ENCODE data around the gene SLC9A1.

SLC9A1 gene

GRCh38 chr1:27101696-27102095 is 53.2 kb downstream of the SLC9A1 start:
- no peak for FAIRE-seq

- no peak for FAIRE-seq
Measured at GRCh38 chr1:27101054-27101491, 53.9 kb downstream of the SLC9A1 start.

DNA sequence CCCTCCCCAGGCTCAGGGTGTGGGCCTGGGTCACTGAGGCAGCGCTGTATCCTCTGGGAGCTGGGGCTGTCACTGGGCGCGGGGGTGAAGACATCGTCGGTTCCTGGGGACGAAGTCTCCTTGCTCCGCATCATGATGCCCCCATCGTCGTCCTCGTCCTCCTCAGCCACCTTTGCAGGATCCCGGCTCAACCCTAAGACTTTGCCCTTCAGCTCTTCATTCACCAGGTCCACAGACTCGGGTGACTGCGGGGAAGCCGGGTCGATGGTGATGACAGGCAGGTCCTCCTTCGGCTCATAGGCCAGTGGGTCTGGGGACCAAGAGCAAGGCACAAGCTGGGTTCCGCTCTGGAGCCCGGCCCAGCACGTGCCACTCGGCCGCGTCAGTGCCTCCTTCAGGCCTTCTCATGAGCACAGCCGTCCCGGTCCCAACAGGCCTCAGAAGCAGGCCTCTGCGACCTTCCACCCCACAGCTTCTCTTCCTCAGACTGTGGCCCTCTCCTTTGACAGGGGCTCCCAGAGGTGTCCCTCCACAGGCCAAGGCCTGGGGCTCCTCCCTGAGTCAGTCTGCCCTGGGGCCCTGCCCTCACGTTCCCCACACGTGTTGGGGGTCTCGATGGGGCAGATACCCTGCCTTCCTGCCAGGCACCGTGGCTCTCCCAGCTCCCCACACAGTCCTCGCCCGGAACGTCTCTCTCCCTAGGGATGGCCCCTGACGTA is 54.4 kb downstream of the SLC9A1 start:
- FAIRE-seq = no peak

DNA sequence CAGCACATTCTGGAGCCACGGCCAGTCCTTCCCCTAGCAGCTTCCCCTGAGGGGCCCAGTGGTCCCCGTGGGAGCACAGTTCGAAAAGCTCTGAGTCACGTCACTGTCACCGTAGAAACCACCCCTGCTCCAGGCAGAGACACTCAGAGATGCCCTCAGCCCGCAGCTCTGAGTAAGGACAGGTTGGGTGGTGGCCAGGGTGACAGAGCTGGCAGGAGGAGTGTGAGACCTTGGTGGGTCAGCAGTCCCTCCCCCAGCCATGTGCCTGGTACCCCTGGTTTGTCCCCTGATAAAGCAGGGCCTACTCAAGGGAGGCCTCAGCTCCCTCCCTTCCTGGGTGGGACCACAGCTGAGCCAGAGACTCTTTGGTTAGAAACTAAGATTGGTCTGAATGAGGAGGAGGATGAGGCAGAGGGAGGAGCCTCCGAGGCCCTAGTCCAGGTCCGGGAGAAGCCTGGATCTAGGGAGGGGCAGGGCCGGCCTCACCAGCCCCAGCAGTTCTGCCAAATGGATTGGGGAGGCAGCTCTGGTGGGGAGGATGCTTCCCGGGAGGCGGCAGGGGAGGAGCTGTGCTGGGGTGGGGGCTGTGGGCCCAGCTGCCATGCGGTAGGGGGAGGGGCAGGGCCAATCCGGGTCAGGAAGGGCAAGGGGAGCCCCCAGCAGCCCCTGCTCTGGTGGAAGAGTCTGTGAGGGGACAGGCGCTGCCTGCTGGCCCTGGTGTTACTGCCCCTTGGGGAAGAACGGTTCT is 55.2 kb downstream of the SLC9A1 start:
- no peak for FAIRE-seq

GRCh38 chr1:27099135-27099586 is 55.8 kb downstream of the SLC9A1 start:
- FAIRE-seq = no peak

GRCh38 chr1:27098431-27099134 is 56.3 kb downstream of the SLC9A1 start:
- FAIRE-seq = no peak

DNA sequence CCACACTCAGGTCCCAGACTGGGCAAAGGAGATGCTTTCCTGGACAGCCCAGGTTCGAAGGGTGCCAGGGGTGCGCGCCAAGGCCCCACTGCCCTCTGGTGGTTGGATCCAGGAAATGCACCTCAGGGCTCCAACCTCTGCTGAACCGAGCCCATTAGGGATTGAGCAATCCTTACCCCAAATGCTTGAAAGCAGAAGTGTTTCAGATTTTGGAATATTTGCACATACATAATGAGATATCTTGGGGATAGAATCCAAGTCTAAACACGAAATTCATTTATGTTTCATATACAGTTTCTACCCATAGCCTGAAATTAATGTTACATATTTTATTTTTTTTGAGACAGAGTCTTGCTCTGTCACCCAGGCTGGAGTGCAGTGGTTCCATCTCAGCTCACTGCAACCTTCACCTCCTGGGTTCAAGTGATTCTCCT is 57.4 kb downstream of the SLC9A1 start:
- peak; percentile 60 for FAIRE-seq

DNA sequence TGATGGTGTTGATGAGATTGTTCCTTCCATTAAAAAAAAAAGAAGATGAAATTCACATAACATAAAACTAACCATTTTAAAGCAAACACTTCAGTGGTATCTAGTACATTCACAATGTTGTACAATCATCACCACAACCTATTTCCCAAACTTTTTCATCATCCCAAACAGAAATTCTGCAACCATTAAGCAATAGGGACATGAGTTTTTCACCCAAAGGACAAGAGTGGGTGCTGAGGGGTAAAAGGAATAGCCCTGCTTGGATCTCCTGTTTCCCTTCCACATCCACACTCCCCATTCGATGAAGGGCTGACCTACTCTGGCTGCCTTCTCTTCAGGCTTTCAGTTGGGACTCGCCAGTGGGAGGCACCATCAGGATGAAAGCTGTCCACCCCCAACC is 59.3 kb downstream of the SLC9A1 start:
- no peak for FAIRE-seq

GRCh38 chr1:27092888-27093287 is 62.0 kb downstream of the SLC9A1 start:
- FAIRE-seq = no peak

- no peak for FAIRE-seq
Measured at GRCh38 chr1:27090911-27091310, 64.0 kb downstream of the SLC9A1 start.

DNA sequence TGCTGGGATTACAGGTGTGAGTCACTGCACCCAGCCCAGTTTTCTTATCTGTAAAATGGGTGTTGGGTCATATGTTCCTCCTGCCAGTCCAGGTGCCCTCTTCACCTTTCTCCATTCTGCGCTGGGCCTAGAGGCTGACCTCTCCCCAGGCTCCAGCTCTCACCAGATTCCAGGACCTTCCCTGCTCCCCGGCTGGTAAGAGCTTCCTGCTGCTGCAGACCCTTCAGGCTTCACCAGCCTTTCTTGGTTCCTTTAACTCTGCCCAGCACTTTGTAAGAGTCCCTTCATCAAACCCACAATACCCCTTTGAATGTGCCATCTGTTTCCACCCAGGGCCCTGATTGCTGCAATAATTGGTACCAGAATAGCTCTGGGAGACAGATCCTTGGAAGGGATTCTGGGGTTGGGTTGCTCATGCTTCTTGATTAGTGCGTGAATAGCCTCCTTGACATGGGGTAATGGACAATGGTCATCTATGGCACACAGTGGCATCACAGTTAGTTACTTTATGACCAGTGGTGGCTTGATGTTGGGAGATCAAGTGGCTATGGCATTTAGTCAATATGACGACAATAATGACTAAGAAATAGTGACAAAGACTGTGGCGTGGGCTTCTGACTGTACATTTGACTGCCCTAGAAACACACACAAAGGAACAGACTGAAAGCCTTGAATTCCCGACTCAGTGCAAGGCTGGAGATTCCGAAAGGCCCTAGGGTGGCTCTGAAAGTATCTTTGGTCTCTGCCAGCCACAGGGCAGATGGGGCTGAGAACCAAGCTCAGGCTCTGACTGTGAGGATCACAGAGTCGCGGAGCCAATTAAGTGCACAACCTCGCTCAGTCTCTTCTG is 67.3 kb downstream of the SLC9A1 start:
- FAIRE-seq = no peak

DNA sequence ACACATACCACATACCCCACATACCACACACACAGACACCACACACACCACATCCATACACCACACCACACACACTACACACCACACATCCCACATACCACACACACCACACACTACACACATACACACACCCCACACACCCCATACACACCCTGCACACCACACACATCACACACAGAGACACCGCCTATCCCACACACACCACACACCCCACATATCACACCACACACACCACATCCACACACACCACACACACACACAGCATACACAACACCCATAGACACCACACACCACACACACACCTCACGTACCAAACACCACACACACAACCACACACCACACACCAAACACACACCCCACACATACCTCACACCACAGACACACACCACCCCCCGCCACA is 68.3 kb downstream of the SLC9A1 start:
- FAIRE-seq = no peak

DNA sequence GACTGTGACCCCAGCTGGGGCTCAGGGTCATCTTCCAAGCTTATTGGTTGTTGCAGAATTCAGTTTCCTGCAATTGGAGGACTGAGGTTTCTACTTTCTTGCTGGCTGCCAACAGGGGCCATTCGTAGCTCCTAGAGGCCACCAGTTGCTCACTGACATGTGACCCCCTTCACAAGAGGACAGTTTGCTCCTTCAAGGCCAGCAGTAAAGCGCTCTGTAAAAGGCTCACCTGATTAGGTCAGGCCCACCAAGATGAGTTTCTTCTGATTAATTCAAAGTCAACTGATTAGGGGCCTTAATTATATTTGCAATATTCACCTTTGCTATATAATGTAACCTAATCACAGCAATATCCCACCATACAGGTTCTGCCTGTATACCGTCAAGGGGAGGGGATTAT is 68.9 kb downstream of the SLC9A1 start:
- no peak for FAIRE-seq

- FAIRE-seq = no peak
Measured at GRCh38 chr1:27084107-27084506, 70.8 kb downstream of the SLC9A1 start.

DNA sequence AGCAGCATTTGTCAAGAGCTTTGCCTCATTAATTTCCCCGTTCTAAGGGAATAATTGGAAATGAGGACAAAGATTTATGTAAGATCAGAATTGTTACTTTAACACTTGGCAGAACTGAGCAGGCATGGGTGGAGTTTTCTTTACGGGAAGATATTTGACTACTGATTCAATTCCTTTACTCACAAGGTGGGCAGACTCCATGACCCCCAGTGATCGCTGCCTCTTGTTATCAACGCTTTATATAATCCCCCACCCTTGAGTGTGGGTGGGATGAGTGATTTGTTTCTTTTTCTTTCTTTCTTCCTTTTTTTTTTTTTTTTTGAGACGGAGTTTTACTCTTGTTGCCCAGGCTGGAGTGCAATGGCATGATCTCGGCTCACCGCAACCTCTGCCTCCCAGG is 77.0 kb downstream of the SLC9A1 start:
- FAIRE-seq = no peak

DNA sequence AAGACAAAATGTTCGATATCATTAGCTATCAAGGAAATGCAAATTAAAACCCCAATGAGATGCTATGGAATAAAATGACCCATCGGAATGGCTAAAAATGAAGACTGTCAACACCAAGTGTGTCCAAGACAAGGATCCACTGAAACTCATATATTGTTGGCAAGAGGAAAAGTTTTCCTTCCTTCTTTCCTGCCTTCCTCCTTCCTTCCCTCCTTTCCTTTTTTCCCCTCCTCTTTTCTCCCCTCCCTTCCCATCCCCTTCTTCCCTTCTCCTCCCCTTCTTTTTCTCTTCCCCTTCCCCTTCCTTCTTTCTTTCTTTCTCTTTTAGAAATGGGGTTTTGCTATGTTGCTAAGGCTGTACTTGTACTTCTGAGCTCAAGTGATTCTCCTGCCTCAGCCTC is 78.1 kb downstream of the SLC9A1 start:
- FAIRE-seq = no peak

GRCh38 chr1:27074175-27074780 is 80.6 kb downstream of the SLC9A1 start:
- FAIRE-seq = no peak

DNA sequence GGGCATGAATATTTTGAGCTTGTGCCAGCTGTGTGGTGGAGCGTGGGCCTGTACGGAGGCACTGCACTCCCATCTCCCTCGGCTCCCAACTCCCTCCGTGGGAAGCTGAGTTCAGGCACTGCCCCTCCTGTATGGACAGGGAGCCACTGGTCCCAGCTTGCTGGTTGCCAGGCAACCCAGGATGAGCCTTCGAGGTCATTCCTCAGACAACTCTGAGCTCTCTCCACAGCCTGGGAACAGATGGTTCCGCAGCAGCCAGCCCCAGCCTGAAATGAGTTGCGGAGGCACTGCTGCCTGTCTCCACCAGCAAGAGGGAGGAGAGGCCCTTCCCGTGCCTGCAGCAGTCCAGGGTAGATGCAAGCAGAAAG is 83.9 kb downstream of the SLC9A1 start:
- FAIRE-seq = no peak

DNA sequence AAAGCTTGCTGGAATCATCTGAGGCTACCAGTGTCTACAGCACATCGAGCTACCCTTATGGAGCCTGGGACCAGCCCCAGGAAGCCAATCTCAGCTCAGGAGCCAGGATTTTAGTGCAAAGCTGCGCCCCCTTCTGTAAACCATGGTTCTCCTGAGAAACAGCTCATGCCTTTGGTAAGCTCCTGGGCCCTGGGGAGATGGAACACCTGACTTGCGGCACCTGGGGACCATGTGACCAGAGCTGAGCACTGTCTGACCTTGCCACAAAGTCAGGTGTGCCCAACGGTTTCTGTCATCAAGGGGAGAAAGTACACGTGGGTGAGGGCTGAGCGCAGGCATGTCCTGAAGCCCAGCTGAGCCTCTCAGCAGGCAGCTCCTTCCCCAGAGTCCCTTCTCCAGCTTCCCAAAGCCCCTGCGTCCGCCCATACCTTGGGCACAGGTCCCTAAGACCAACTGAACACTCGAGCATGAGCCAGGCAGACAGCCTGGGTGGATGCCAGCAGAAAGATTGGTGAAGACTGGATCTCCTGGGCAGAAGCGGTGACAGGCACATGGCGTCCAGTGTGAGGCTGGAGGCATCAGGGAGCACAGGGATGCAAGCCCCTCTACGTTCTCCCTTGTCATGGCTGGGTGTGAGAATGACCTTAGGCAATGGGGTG is 84.4 kb downstream of the SLC9A1 start:
- no peak for FAIRE-seq

DNA sequence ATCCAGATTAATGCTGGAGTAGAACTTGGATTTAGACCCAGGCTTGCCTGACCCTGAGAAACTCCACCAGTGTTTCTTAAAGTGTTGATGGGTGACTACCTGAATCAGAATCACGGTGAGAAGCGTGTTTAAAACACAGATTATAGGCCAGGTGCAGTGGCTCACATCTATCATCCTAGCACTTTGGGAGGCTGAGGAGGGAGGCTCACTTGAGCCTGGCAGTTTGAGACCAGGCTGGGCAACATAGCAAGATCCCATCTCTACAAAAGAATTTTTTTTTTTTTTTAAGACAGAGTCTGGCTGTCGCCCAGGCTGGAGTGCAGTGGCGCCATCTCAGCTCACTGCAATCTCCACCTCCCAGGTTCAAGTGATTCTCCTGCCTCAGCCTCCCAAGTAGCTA is 86.0 kb downstream of the SLC9A1 start:
- no peak for FAIRE-seq

DNA sequence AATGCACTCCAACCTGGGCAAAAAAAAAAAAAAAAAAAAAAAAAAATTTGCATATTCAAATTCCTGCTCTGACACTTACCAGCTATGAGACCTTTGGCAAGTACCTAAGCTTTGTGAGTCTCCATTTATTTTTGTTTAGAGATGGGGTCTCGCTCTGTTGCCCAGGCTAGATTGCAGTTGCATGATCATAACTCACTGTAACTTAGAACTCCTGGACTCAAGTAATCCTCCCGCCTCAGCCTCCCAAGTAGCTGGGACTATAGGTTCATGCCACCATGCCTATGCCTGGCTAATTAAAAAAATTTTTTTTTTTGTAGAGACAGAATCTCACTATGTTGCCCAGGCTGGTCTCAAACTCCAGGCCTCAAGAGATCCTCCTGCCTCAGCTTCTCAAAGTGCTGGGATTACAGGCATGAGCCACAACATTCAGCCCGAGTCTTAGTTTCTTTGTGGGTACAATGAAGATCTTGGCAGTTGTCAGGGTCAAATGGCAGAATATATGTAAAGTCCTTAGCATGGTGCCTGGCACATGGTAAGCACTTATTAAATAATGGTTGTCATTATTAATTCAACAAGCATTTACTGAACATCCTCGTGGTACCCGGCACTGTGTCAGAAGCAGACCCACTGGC is 88.8 kb downstream of the SLC9A1 start:
- no peak for FAIRE-seq
